SU-DHL-6 (cell line): ENCODE data around the gene FBXW4.
"Not testable (repeated sequence)": the region's sequence is repeated elsewhere in the genome, so short reads cannot be mapped to it uniquely, and the experiment has no call there.

Experiments
- H2AFZ ChIP-seq: fragments of 200-600 bp; sonication (generic); 2 replicates; pipeline ENCODE4 v1.6.1; 2014; ENCODE audit warnings: low read depth, mild to moderate bottlenecking, moderate library complexity, mixed read lengths, antibody characterized with exemption, low read length; ENCODE audit not compliant: severe bottlenecking
- H3F3A ChIP-seq: fragments of 200-600 bp; shearing (Covaris generic); 2 replicates; pipeline ENCODE4 v1.6.0; 2016; ENCODE audit warnings: antibody characterized with exemption, mild to moderate bottlenecking; ENCODE audit not compliant: insufficient read depth
- H3K27ac ChIP-seq: fragments of 200-600 bp; sonication (generic); 2 replicates; pipeline ENCODE4 v1.5.1; 2016; ENCODE audit warnings: low read depth, mild to moderate bottlenecking, low read length, moderate library complexity, mixed read lengths
- H3K27me3 ChIP-seq: fragments of 200-600 bp; sonication (generic), shearing (Covaris generic); 2 replicates; pipeline ENCODE4 v1.6.0; 2014; ENCODE audit warnings: mild to moderate bottlenecking, low read length
- H3K36me3 ChIP-seq: fragments of 200-600 bp; sonication (generic); 2 replicates; pipeline ENCODE4 v1.6.1; 2014; ENCODE audit warnings: mild to moderate bottlenecking, low read length, mixed read lengths
- H3K4me2 ChIP-seq: fragments of 300-600, 200-600 bp; shearing (Covaris generic), sonication (generic); 2 replicates; pipeline ENCODE4 v1.6.0; 2014; ENCODE audit warnings: low read length, low read depth, mild to moderate bottlenecking; ENCODE audit not compliant: poor library complexity, severe bottlenecking
- H3K4me3 ChIP-seq: fragments of 200-600 bp; sonication (generic); 2 replicates; pipeline ENCODE4 v1.5.1; 2014; ENCODE audit warnings: antibody characterized with exemption, low read length, mild to moderate bottlenecking, mixed read lengths; ENCODE audit not compliant: insufficient read depth, poor library complexity, severe bottlenecking
- H3K79me2 ChIP-seq: fragments of 200-600 bp; sonication (generic); 2 replicates; pipeline ENCODE4 v1.6.1; 2014; ENCODE audit warnings: mild to moderate bottlenecking, low read length, moderate library complexity; ENCODE audit not compliant: insufficient read depth
- H3K9ac ChIP-seq: fragments of 200-600 bp; sonication (generic); 2 replicates; pipeline ENCODE4 v1.7.0; 2014; ENCODE audit warnings: mild to moderate bottlenecking, low read length
- H3K9me2 ChIP-seq: fragments of 200-600 bp; sonication (generic); replicated peaks from 2 replicates; pipeline ENCODE4 v1.6.1; 2014; ENCODE audit warnings: low read length; ENCODE audit not compliant: insufficient read depth
- H3K9me3 ChIP-seq: fragments of 200-600 bp; sonication (generic); 2 replicates; pipeline ENCODE4 v1.6.1; 2014; ENCODE audit warnings: low read length, mixed read lengths; ENCODE audit not compliant: insufficient read depth
- H4K20me1 ChIP-seq: fragments of 200-600 bp; sonication (generic); 2 replicates; pipeline ENCODE4 v1.6.1; 2014; ENCODE audit warnings: low read depth, mild to moderate bottlenecking, antibody characterized with exemption, low read length, moderate library complexity, mixed read lengths
- CTCF ChIP-seq: fragments of 200-600 bp; sonication (generic); IDR thresholded peaks from one replicate; pipeline ENCODE4 v1.5.1; 2017; ENCODE audit warnings: antibody characterized with exemption, mild to moderate bottlenecking, low read length, moderate library complexity; ENCODE audit not compliant: insufficient read depth, poor library complexity, severe bottlenecking
- EZH2phosphoT487 ChIP-seq: fragments of 200-600 bp; sonication (generic), shearing (Covaris generic); conservative IDR thresholded peaks from 2 replicates; pipeline ENCODE4 v1.6.1; 2018; ENCODE audit warnings: mild to moderate bottlenecking, antibody characterized with exemption, low read length, moderate library complexity, mixed read lengths

FBXW4 gene

GRCh38 chr10:101601541-101601940, 93.4 kb downstream of the FBXW4 start:
- Histone ChIP-seq H3K36me3 (no peaks in the 10 kb centered on the region), H3K27me3 (no peaks in the 10 kb centered on the region), H3K9ac (no peak overlapping the region), H3F3A (no peaks in the 10 kb centered on the region), H4K20me1 (no peaks in the 10 kb centered on the region), H3K27ac (no peak overlapping the region), H3K79me2 (no peaks in the 10 kb centered on the region), H3K4me2 (no peak overlapping the region), H3K4me3 (no peak overlapping the region), H3K9me3 (no peaks in the 10 kb centered on the region), H2AFZ (no peak overlapping the region), H3K9me2 (no peaks in the 10 kb centered on the region)
- TF ChIP-seq CTCF (no peak), EZH2phosphoT487 (no peak)

DNA sequence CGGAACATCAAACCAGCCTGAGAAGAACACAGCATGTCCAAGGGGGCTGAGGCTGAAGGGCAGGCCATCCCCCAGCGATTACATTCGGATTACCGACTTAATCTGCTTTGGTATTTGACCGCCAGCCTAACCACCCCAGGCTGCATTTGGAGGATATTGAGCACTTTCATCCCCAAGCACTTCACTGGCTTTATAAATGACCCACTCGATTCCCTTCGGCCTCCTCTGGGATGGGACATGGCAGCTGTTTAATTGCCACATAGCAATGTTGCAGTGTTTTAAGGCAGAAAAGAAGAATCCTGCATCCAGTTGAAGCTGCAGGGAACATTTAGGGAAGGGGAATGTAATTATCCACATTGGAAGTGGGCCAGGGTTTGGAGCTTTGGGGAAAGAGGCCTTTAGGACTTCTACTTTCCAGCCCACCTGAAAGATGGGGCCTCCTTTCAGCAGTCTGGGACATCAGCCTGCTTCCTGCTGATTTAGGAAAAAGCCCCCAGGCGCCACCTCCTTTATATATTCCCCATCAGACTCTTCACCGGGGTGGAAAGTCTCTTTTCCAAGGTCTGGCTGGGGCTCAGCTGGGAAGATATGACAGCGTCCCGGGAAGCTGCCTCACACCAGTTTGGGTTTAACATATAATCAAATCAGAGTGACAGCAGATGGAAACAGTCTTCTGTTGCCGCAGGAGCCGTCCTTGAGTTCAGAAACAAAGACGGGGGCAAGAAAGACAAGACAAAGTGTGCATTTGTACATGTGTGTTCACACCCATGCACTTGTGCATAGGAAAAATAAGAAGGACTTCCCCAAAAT, 97.7 kb downstream of the FBXW4 start:
- no peaks in the 10 kb centered on the region for H3F3A ChIP-seq
- no peak overlapping the region for H3K27ac ChIP-seq
- H3K36me3 ChIP-seq: no peaks in the 10 kb centered on the region
- H3K9me2 ChIP-seq: no peaks in the 10 kb centered on the region
- no peak overlapping the region for H3K9ac ChIP-seq
- H3K9me3 ChIP-seq: no peaks in the 10 kb centered on the region
- H3K79me2 ChIP-seq: no peaks in the 10 kb centered on the region
- no peak overlapping the region for H3K4me3 ChIP-seq
- H3K4me2 ChIP-seq: no peak overlapping the region
- TF ChIP-seq CTCF: no peak
- TF ChIP-seq EZH2phosphoT487: no peak
- H2AFZ ChIP-seq: no peak overlapping the region
- H3K27me3 ChIP-seq: no peaks in the 10 kb centered on the region
- H4K20me1 ChIP-seq: no peaks in the 10 kb centered on the region

GRCh38 chr10:101595591-101596433, 99.2 kb downstream of the FBXW4 start:
- no peaks in the 10 kb centered on the region for H3F3A ChIP-seq
- H3K27ac ChIP-seq: no peak overlapping the region
- H3K4me3 ChIP-seq: no peak overlapping the region
- no peak overlapping the region for H2AFZ ChIP-seq
- H3K9me3 ChIP-seq: no peaks in the 10 kb centered on the region
- H3K27me3 ChIP-seq: no peaks in the 10 kb centered on the region
- no peak overlapping the region for H3K9ac ChIP-seq
- no peaks in the 10 kb centered on the region for H3K36me3 ChIP-seq
- no peak overlapping the region for H3K4me2 ChIP-seq
- no peaks in the 10 kb centered on the region for H3K9me2 ChIP-seq
- H4K20me1 ChIP-seq: no peaks in the 10 kb centered on the region
- TF ChIP-seq EZH2phosphoT487: no peak
- TF ChIP-seq CTCF: no peak
- H3K79me2 ChIP-seq: no peaks in the 10 kb centered on the region

DNA sequence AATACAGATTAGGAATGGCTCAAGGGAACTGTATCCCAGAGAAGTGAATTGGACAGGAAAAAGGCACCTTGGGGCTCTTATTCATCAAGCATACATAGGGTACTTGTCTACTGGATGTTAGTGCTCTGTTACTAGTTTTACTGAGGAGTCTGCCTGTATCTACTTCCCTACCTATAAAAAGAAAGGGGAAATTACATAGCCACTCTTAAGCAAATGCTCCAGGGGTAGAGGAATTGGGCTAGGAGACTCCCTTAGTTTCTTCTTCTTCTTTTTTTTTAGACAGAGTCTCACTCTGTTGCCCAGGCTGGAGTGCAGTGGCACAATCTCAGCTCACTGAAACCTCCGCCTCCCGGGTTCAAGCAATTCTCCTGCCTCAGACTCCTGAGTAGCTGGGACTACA, 101.6 kb downstream of the FBXW4 start:
- not testable (repeated sequence) for H3K4me3 ChIP-seq, H3K4me2 ChIP-seq, H3K36me3 ChIP-seq

More for the DNA sequence above, 101.6 kb downstream of the FBXW4 start:
- H3K9me3 ChIP-seq, H3K79me2 ChIP-seq, H4K20me1 ChIP-seq, H3K9me2 ChIP-seq, H3F3A ChIP-seq, H3K9ac ChIP-seq, H3K27ac ChIP-seq, H3K27me3 ChIP-seq, H2AFZ ChIP-seq: not testable (repeated sequence)
